ENCODE data around the gene MRGPRX1. TPM values are rescaled to one million over a fixed set of nuclear protein-coding genes. Genes with fewer than 3 reads are reported as not detected.
"Not testable (repeated sequence)": the region's sequence is repeated elsewhere in the genome, so short reads cannot be mapped to it uniquely, and the experiment has no call there.

MRGPRX1 gene
- not detected for polyA plus RNA-seq (ENCODE audit: insufficient read length in 3 of 3)
- long read RNA-seq, donor 1: 0 reads
- long read RNA-seq, donor 2: 0 reads
- long read RNA-seq, donor 3: 0 reads
- long read RNA-seq, donor 4: 0 reads
- long read RNA-seq, donor 5: 0 reads
- long read RNA-seq, donor 6: 0 reads
- long read RNA-seq, donor 7: 0 reads
- long read RNA-seq, donor 8: 0 reads
- long read RNA-seq, donor 9: 0 reads
- long read RNA-seq, donor 10: 0 reads
- long read RNA-seq, donor 11: 0 reads
- long read RNA-seq, donor 12: 0 reads
- long read RNA-seq, donor 13: 0 reads
- long read RNA-seq, donor 14: 0 reads
- long read RNA-seq, donor 15: 0 reads
- long read RNA-seq, donor 16: 0 reads

GRCh38 chr11:18939314-18939713 lies at the start of gene MRGPRX1:
Gene MRGPRX1, minus strand, starts transcription at chr11:18939414. Its CDS starts 4,630 bp downstream, at chr11:18934784.
- no peak for DNase-seq

GRCh38 chr11:18987454-18988231 lies 48.4 kb upstream of the MRGPRX1 start:
- DNase-seq: no peak

- no peak for DNase-seq
These were observed 47.5 kb upstream of the MRGPRX1 start for GRCh38 chr11:18986744-18987143.

- no peak for DNase-seq
These were observed 42.7 kb upstream of the MRGPRX1 start for GRCh38 chr11:18981897-18982296.

GRCh38 chr11:18974192-18974591 lies 35.0 kb upstream of the MRGPRX1 start:
- DNase-seq: no peak

GRCh38 chr11:18972336-18972735 lies 33.1 kb upstream of the MRGPRX1 start:
- DNase-seq: no peak

GRCh38 chr11:18969720-18970119 lies 30.5 kb upstream of the MRGPRX1 start:
- no peak for DNase-seq

- no peak for DNase-seq
These were observed 19.2 kb upstream of the MRGPRX1 start for GRCh38 chr11:18958221-18958910.

- DNase-seq: no peak
These were observed 17.4 kb upstream of the MRGPRX1 start for GRCh38 chr11:18956630-18957029.

- no peak for DNase-seq
These were observed 3.1 kb downstream of the MRGPRX1 start for GRCh38 chr11:18936002-18936673.

- DNase-seq: no peak
These were observed 4.9 kb downstream of the MRGPRX1 start for GRCh38 chr11:18934195-18934814.

- no peak for DNase-seq
These were observed 11.5 kb downstream of the MRGPRX1 start for GRCh38 chr11:18927550-18928322.

GRCh38 chr11:18925426-18925825 lies 13.8 kb downstream of the MRGPRX1 start:
- not testable (repeated sequence) for DNase-seq

- DNase-seq: no peak
These were observed 26.3 kb downstream of the MRGPRX1 start for GRCh38 chr11:18912883-18913282.

GRCh38 chr11:18907391-18907790 lies 31.8 kb downstream of the MRGPRX1 start:
- DNase-seq: no peak

- not testable (repeated sequence) for DNase-seq
These were observed 38.6 kb downstream of the MRGPRX1 start for GRCh38 chr11:18900637-18901036.

GRCh38 chr11:18900151-18900611 lies 39.0 kb downstream of the MRGPRX1 start:
- DNase-seq: not testable (repeated sequence)

- not testable (repeated sequence) for DNase-seq
These were observed 47.5 kb downstream of the MRGPRX1 start for GRCh38 chr11:18891712-18892111.

- DNase-seq: no peak
These were observed 48.6 kb downstream of the MRGPRX1 start for GRCh38 chr11:18890615-18891014.
